Adrenal gland (tissue), 5 donors: ENCODE results near the gene CEP41.

Source experiments
- CTCF ChIP-seq, 6 experiments: fragments of 450-650 bp in 4 of 6; fragments of 200-600 bp in 2 of 6; sonication (generic) in 1 of 6; IDR thresholded peaks; 1 replicate in 5 of 6; 2 replicates in 1 of 6; pipeline versions ENCODE4 v1.5.1 to v1.8.0; 2016 to 2021; ENCODE audit warnings: antibody characterized with exemption in 6 of 6, mild to moderate bottlenecking in 2 of 6, moderate library complexity in 1 of 6
- POLR2A ChIP-seq, 2 donors: fragments of 450-650 bp; IDR thresholded peaks; one replicate each; pipeline ENCODE4 v1.6.1; 2017; ENCODE audit warnings: antibody characterized with exemption in 2 of 2, mild to moderate bottlenecking in 2 of 2, moderate library complexity in 1 of 2
- donor health status: DM: no; HTN: no; CAD: no.

DNA sequence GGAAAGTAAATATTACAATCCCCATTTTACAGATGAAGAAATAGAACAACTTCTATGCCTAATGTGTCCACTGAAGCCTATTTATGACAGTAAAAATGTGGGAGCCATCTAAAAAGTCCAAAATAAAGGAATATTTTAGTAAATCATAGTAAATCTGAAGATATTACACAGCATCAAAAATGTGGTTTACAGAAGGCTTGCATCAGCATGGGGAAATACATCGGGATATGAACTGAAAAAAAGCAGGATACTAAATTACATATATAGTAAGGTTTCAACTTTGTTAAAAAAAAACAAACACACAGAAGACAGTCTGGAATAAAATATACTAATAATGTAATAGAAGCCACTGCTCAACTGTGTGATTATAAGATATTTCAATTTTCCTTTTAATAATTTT, 39.7 kb downstream of the CEP41 start:
- TF ChIP-seq CTCF (IDR thresholded peaks at IDR 0.05), result no peak
- no peak for TF ChIP-seq POLR2A (IDR thresholded peaks at IDR 0.05)
